Astrocyte (in vitro differentiated cells and primary cell): ENCODE results near the gene STAB1. TPM values are rescaled to one million over a fixed set of nuclear protein-coding genes. Genes with fewer than 3 reads are reported as not detected.

Source experiments
- DNase-seq: peaks from one replicate; pipeline ENCODE4 v3.0.0-alpha.2; 2010; ENCODE audit warnings: low read depth
- FAIRE-seq: peaks from 2 replicates; lab custom pipeline; 2011; peaks lifted over from hg19 to GRCh38; lab: Jason Lieb, UNC
- H2AFZ ChIP-seq: 2 replicates; pipeline ENCODE4 v1.6.0; 2012; ENCODE audit warnings: low read depth, low read length, inconsistent platforms
- H3K27ac ChIP-seq: 2 replicates; pipeline ENCODE4 v1.5.1; 2011; ENCODE audit warnings: low read depth, low read length, inconsistent platforms
- H3K27me3 ChIP-seq: 2 replicates; pipeline ENCODE4 v1.6.0; 2011; ENCODE audit warnings: low read length, inconsistent platforms; ENCODE audit not compliant: insufficient read depth
- H3K36me3 ChIP-seq: 2 replicates; pipeline ENCODE4 v1.5.1; 2011; ENCODE audit warnings: low read length, inconsistent platforms; ENCODE audit not compliant: insufficient read depth
- H3K4me1 ChIP-seq: 2 replicates; pipeline ENCODE4 v1.5.1; 2011; ENCODE audit warnings: low read length, inconsistent platforms; ENCODE audit not compliant: insufficient read depth
- H3K4me2 ChIP-seq: 2 replicates; pipeline ENCODE4 v1.6.0; 2012; ENCODE audit warnings: low read length, inconsistent platforms
- H3K4me3 ChIP-seq: 2 replicates; pipeline ENCODE4 v1.5.1; 2011; ENCODE audit warnings: low read depth, mild to moderate bottlenecking, low read length, inconsistent platforms; ENCODE audit not compliant: insufficient read depth
- H3K79me2 ChIP-seq: 2 replicates; pipeline ENCODE4 v1.6.0; 2012; ENCODE audit warnings: mild to moderate bottlenecking, low read length, inconsistent platforms; ENCODE audit not compliant: insufficient read depth
- H3K9ac ChIP-seq: 2 replicates; pipeline ENCODE4 v1.6.0; 2012; ENCODE audit warnings: mild to moderate bottlenecking, low read length, inconsistent platforms
- H3K9me3 ChIP-seq: 2 replicates; pipeline ENCODE4 v1.5.1; 2012; ENCODE audit warnings: low read depth, mild to moderate bottlenecking, low read length, inconsistent platforms; ENCODE audit not compliant: insufficient read depth
- H4K20me1 ChIP-seq: 2 replicates; pipeline ENCODE4 v1.6.0; 2012; ENCODE audit warnings: low read length, inconsistent platforms; ENCODE audit not compliant: insufficient read depth
- H3K27ac Mint-ChIP-seq: one replicate; pipeline ENCODE4 v1.8.0; 2021; ENCODE audit warnings: mild to moderate bottlenecking, mixed read lengths; ENCODE audit not compliant: unreplicated experiment
- H3K27me3 Mint-ChIP-seq: one replicate; pipeline ENCODE4 v1.8.0; 2021; ENCODE audit warnings: low read depth, mixed read lengths; ENCODE audit not compliant: unreplicated experiment
- H3K36me3 Mint-ChIP-seq: one replicate; pipeline ENCODE4 v1.8.0; 2021; ENCODE audit warnings: low read depth, mixed read lengths; ENCODE audit not compliant: unreplicated experiment
- H3K4me1 Mint-ChIP-seq: one replicate; pipeline ENCODE4 v1.8.0; 2021; ENCODE audit warnings: low read depth, mixed read lengths; ENCODE audit not compliant: unreplicated experiment
- H3K4me3 Mint-ChIP-seq: one replicate; pipeline ENCODE4 v1.8.0; 2021; ENCODE audit warnings: mild to moderate bottlenecking, moderate library complexity, mixed read lengths; ENCODE audit not compliant: unreplicated experiment
- H3K9me3 Mint-ChIP-seq: one replicate; pipeline ENCODE4 v1.8.0; 2021; ENCODE audit warnings: mild to moderate bottlenecking, mixed read lengths; ENCODE audit not compliant: unreplicated experiment
- CTCF ChIP-seq: IDR thresholded peaks from 2 replicates; pipeline ENCODE4 v1.5.1; 2011; ENCODE audit warnings: low read depth, mild to moderate bottlenecking, inconsistent platforms, low read length, moderate library complexity; ENCODE audit not compliant: insufficient read depth
- EZH2 ChIP-seq: IDR thresholded peaks from 2 replicates; pipeline ENCODE4 v1.6.1; 2012; ENCODE audit warnings: mild to moderate bottlenecking, low read length, inconsistent platforms; ENCODE audit not compliant: insufficient read depth
- total RNA-seq: library from RNA; stranded (reverse); gene quantifications from 2 replicates; pipeline ENCODE4 v1.2.1, GENCODE V29; 2021

The STAB1 gene
- total RNA-seq, 1 donor from 2014 or later: 0.39 TPM

- FAIRE-seq (no peak), DNase-seq (no peak)
- Mint-ChIP-seq H3K36me3 (peaks cover 18% of the 10 kb centered on the region), H3K4me3 (no peak overlapping the region), H3K27ac (no peak overlapping the region), H3K4me1 (peaks cover 7% of the 10 kb centered on the region), H3K9me3 (no peaks in the 10 kb centered on the region), H3K27me3 (peaks cover 14% of the 10 kb centered on the region)
- Histone ChIP-seq H3K4me3 (no peak overlapping the region), H2AFZ (no peak overlapping the region), H3K4me1 (no peaks in the 10 kb centered on the region), H4K20me1 (peaks cover 43% of the 10 kb centered on the region), H3K36me3 (peaks cover 18% of the 10 kb centered on the region), H3K27ac (no peak overlapping the region), H3K79me2 (peaks cover under 1% of the 10 kb centered on the region), H3K9me3 (no peaks in the 10 kb centered on the region), H3K9ac (no peak overlapping the region), H3K4me2 (no peak overlapping the region), H3K27me3 (no peaks in the 10 kb centered on the region)
- TF ChIP-seq CTCF: no peak
- no peak for TF ChIP-seq EZH2
These were observed 27.6 kb downstream of the STAB1 start for GRCh38 chr3:52522651-52523251.

- Histone ChIP-seq H3K4me3 (no peak overlapping the region), H3K9ac (no peak overlapping the region), H4K20me1 (peaks cover 49% of the 10 kb centered on the region), H3K36me3 (peaks cover 25% of the 10 kb centered on the region), H3K27ac (no peak overlapping the region), H3K9me3 (no peaks in the 10 kb centered on the region), H2AFZ (no peak overlapping the region), H3K4me2 (no peak overlapping the region), H3K79me2 (peaks cover 7% of the 10 kb centered on the region), H3K4me1 (no peaks in the 10 kb centered on the region), H3K27me3 (no peaks in the 10 kb centered on the region)
- H3K27ac Mint-ChIP-seq: no peak overlapping the region
- peaks cover 7% of the 10 kb centered on the region for H3K4me1 Mint-ChIP-seq
- FAIRE-seq (no peak), DNase-seq (no peak)
- no peak overlapping the region for H3K4me3 Mint-ChIP-seq
- H3K36me3 Mint-ChIP-seq: peaks cover 18% of the 10 kb centered on the region
- TF ChIP-seq EZH2: no peak
- TF ChIP-seq CTCF: no peak
- no peaks in the 10 kb centered on the region for H3K9me3 Mint-ChIP-seq
- H3K27me3 Mint-ChIP-seq: peaks cover 7% of the 10 kb centered on the region
These were observed 28.5 kb downstream of the STAB1 start for GRCh38 chr3:52523386-52524257.
